GM12865 (cell line): ENCODE data around the gene ARHGAP44.
"Not testable (repeated sequence)": the region's sequence is repeated elsewhere in the genome, so short reads cannot be mapped to it uniquely, and the experiment has no call there.

ENCODE experiments used
- DNase-seq: peaks from one replicate; pipeline ENCODE4 v3.0.0; 2010; ENCODE audit warnings: low read depth
- H3K4me3 ChIP-seq: 2 replicates; pipeline ENCODE4 v1.5.1; 2011; ENCODE audit warnings: mild to moderate bottlenecking, low read depth, low read length, control low read depth
- CTCF ChIP-seq: IDR thresholded peaks from 2 replicates; pipeline ENCODE4 v1.5.1; 2011; ENCODE audit warnings: low read length, control low read depth, low read depth, inconsistent platforms; ENCODE audit not compliant: insufficient read depth; ENCODE audit errors: missing control alignments

Gene ARHGAP44

GRCh38 chr17:12965988-12966387 lies 176.7 kb downstream of the ARHGAP44 start:
- TF ChIP-seq CTCF = no peak
- DNase-seq = no peak
- H3K4me3 ChIP-seq = no peak overlapping the region

- no peak for DNase-seq
- TF ChIP-seq CTCF = no peak
- no peak overlapping the region for H3K4me3 ChIP-seq
Measured at GRCh38 chr17:12966413-12966812, 177.1 kb downstream of the ARHGAP44 start.

GRCh38 chr17:12967962-12968361 lies 178.7 kb downstream of the ARHGAP44 start:
- TF ChIP-seq CTCF = no peak
- no peak for DNase-seq
- H3K4me3 ChIP-seq = no peak overlapping the region

GRCh38 chr17:12973496-12974004 lies 184.3 kb downstream of the ARHGAP44 start:
- no peak for TF ChIP-seq CTCF
- DNase-seq = no peak
- H3K4me3 ChIP-seq = no peak overlapping the region

GRCh38 chr17:12974005-12974531 lies 184.8 kb downstream of the ARHGAP44 start:
- H3K4me3 ChIP-seq = no peak overlapping the region
- DNase-seq = no peak

GRCh38 chr17:12977008-12977751 lies 187.9 kb downstream of the ARHGAP44 start:
- TF ChIP-seq CTCF = no peak
- no peak for DNase-seq
- no peak overlapping the region for H3K4me3 ChIP-seq

More at GRCh38 chr17:12974005-12974531, 184.8 kb downstream of the ARHGAP44 start:
- TF ChIP-seq CTCF = no peak

- not testable (repeated sequence) for DNase-seq, H3K4me3 ChIP-seq
Measured at GRCh38 chr17:12978787-12979186, 189.5 kb downstream of the ARHGAP44 start.
